Subcutaneous abdominal adipose tissue (tissue), 5 donors: ENCODE results near the gene FASTKD3.
"Not testable (repeated sequence)": the region's sequence is repeated elsewhere in the genome, so short reads cannot be mapped to it uniquely, and the experiment has no call there.

Experiments used
- H3K27ac ChIP-seq: one replicate; pipeline ENCODE4 v1.7.0; 2013; ENCODE audit warnings: low read depth, mild to moderate bottlenecking, inconsistent platforms, low read length, moderate library complexity
- H3K27me3 ChIP-seq, 5 donors: one replicate each; pipeline ENCODE4 v1.7.0; 2013; ENCODE audit warnings: low read length in 5 of 5, inconsistent platforms in 1 of 5; ENCODE audit not compliant: control insufficient read depth in 5 of 5, insufficient read depth in 4 of 5
- H3K36me3 ChIP-seq, 5 donors: one replicate each; pipeline ENCODE4 v1.7.0; 2013; ENCODE audit warnings: low read length in 5 of 5; ENCODE audit not compliant: control insufficient read depth in 5 of 5, insufficient read depth in 5 of 5
- H3K4me1 ChIP-seq, 5 donors: one replicate each; pipeline ENCODE4 v1.7.0; 2013; ENCODE audit warnings: low read length in 5 of 5, mild to moderate bottlenecking in 3 of 5, moderate library complexity in 1 of 5; ENCODE audit not compliant: control insufficient read depth in 5 of 5, insufficient read depth in 5 of 5
- H3K4me3 ChIP-seq, 5 donors: one replicate each; pipeline ENCODE4 v1.7.0; 2013; ENCODE audit warnings: low read length in 5 of 5, low read depth in 1 of 5
- H3K9ac ChIP-seq, 5 donors: one replicate each; pipeline ENCODE4 v1.7.0; 2013; ENCODE audit warnings: low read length in 5 of 5, mild to moderate bottlenecking in 4 of 5, moderate library complexity in 3 of 5
- H3K9me3 ChIP-seq, 5 donors: one replicate each; pipeline ENCODE4 v1.7.0; 2013; ENCODE audit warnings: low read length in 5 of 5; ENCODE audit not compliant: control insufficient read depth in 5 of 5
- donor health status: healthy.
- donor health status: healthy.
- donor health status: healthy.
- donor health status: healthy.
- donor health status: healthy.

Gene FASTKD3, protein sequence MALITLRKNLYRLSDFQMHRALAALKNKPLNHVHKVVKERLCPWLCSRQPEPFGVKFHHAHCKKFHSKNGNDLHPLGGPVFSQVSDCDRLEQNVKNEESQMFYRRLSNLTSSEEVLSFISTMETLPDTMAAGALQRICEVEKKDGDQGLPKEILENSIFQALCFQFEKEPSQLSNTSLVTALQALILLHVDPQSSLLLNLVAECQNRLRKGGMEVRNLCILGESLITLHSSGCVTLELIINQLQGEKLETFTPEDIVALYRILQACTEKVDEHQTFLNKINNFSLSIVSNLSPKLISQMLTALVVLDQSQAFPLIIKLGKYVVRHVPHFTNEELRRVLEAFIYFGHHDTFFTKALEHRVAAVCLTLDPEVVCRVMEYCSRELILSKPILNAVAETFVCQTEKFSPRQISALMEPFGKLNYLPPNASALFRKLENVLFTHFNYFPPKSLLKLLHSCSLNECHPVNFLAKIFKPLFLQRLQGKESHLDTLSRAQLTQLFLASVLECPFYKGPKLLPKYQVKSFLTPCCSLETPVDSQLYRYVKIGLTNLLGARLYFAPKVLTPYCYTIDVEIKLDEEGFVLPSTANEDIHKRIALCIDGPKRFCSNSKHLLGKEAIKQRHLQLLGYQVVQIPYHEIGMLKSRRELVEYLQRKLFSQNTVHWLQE

DNA sequence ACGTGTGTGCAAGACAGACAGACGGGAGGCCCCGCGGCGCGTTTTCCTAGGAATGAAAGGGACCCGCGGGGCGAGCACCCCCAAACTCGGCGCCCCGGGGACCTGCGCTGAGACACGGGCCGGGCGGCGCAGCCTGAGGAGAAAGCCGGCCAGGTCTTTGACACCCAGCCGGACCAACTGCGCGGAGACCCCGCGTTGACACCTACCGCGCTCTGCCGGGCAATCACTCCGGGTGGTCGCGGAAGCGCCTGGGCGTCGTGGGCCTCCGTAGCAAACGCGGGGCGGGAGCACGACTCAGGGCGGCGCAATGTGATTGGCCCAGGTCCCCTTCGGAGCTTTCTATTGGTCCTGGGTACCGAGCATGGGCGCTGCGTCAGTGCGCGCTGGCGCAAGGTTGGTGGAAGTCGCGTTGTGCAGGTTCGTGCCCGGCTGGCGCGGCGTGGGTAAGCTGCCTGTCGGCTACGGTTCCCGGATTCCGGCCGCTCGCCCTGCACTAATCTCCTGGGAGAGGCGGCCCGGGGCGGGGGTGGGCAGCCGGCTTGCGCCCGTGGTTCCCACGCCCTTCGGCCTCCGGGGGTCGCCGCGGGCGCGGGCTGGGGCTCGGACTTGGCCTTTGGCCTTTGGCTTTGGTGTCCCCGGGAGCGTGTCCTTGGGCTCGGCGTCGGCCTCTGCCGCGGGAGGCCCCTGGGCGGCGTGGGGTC is at the start of gene FASTKD3, which contains the start of gene MTRR:
TSS of gene FASTKD3 (minus strand) at position 259 of the 701 bp plus-strand sequence. CDS start 948 bp downstream, outside the sequence.
TSS of gene MTRR (plus strand) at position 376 of the 701 bp plus-strand sequence. CDS start 1,647 bp downstream, outside the sequence.
- peaks cover 1 to 17% (median 10%) of the 10 kb centered on the region in 5 donors for H3K36me3 ChIP-seq
- H3K27ac ChIP-seq: peak within 1 kb of the TSS; percentile 66
- H3K4me1 ChIP-seq: peaks cover 2 to 36% (median 29%) of the 10 kb centered on the region in 5 donors
- peak within 1 kb of the TSS; percentile 77 to 97 (median 92) for H3K9ac ChIP-seq
- peak within 1 kb of the TSS; percentile 79 to 96 (median 91) for H3K4me3 ChIP-seq
- H3K27me3 ChIP-seq: no peaks in the 10 kb centered on the region
- no peaks in the 10 kb centered on the region for H3K9me3 ChIP-seq

DNA sequence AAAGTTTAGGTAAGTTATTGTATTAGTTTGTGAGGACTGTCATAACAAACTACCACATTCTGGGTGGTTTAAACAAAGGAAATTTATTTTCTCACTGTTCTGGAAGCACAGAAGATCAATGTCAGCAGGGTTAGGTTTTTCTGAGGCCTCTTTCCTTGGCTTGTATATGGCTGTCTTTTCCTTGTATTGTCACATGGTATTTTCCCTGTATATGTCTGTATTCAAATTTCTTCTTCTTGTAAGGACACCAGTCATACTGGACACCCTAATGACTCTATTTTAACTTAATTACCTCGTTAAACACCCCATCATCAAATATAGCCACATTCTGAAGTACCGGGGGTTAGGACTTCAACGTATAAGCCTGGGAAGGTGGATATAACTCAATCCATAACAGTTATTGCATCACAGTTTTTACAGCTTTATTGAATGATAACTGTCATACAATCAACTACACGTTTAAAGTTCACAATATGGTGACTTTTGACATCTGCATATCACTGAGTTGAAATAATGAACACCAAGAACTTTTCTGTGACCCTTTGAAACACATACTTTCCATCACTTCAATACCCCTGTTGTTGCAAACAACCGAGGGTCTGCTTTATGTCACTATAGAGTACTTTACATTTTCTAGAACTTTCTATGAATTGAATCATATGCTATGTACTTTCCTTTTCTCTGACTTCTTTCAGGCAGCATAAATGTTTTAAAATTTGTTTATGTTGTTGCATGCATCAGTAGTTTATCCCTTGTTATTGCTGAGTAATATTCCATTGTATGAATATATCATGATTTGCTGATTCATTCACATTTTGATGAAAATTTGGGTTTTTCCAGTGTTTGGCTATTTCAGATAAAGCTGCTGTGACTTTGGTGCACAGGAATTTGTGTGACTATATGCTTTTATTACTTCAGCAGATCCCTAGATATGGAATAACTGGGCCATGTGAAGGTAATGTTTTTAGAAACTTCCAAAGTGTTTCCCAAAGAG is 48.6 kb upstream of the FASTKD3 start:
- H3K27ac ChIP-seq: no peak overlapping the region

DNA sequence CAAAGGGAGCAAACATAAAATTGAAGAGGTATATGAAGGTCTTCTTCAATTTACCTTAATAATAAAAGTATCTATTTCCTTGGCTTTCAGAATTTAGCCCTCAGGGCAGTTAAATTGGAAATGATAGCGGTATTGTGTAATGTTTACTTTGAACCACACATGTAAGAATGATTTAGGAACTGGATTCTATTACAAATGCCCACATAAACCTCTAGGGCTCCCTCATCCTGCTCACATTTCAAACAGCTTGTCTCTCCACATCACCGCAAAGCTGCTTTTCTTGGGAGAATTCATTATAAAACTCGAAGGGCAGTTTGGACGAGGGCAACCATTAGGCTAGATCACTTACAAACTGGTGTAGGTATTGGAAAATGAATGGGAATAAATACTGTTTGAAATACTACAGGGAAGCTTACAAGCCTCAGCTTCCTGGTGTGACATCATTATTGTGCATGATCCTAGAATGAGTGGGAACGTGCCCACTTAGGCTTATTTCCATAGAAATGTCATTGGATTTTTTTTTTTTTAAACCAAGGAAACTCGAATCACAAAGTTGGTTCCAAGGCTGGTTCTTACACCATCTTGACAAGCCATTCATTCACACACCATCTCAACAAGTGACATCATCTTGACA is 47.5 kb upstream of the FASTKD3 start:
- no peak overlapping the region for H3K4me3 ChIP-seq
- peaks cover 0 to 2% (median 0%) of the 10 kb centered on the region in 5 donors for H3K9me3 ChIP-seq
- no peak overlapping the region for H3K27ac ChIP-seq
- H3K36me3 ChIP-seq: no peaks in the 10 kb centered on the region
- no peaks in the 10 kb centered on the region for H3K27me3 ChIP-seq
- no peak overlapping the region for H3K9ac ChIP-seq
- H3K4me1 ChIP-seq: no peaks in the 10 kb centered on the region

More for the DNA sequence above, 48.6 kb upstream of the FASTKD3 start:
- H3K36me3 ChIP-seq: no peaks in the 10 kb centered on the region
- no peak overlapping the region for H3K4me3 ChIP-seq
- H3K9ac ChIP-seq: no peak overlapping the region
- H3K4me1 ChIP-seq: no peaks in the 10 kb centered on the region
- peaks cover 0 to 2% (median 0%) of the 10 kb centered on the region in 5 donors for H3K9me3 ChIP-seq
- no peaks in the 10 kb centered on the region for H3K27me3 ChIP-seq

DNA sequence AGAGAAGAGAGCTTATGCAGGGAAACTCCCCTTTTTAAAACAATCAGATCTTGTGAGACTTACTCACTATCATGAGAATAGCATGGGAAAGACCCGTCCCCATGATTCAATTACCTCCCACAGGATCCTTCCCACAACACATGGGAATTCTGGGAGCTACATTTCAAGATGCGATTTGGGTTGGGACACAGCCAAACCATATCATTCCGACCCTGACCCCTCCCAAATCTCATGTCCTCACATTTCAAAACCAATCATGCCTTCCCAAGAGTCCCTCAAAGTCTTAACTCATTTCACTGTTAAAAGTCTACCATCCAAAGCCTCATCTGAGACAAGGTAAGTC is 42.6 kb upstream of the FASTKD3 start:
- not testable (repeated sequence) for H3K4me3 ChIP-seq, H3K27ac ChIP-seq, H3K9ac ChIP-seq, H3K4me1 ChIP-seq, H3K27me3 ChIP-seq
- peaks cover 0 to 18% (median 6%) of the 10 kb centered on the region in 5 donors for H3K36me3 ChIP-seq
- peaks cover 2 to 18% (median 12%) of the 10 kb centered on the region in 5 donors for H3K9me3 ChIP-seq

DNA sequence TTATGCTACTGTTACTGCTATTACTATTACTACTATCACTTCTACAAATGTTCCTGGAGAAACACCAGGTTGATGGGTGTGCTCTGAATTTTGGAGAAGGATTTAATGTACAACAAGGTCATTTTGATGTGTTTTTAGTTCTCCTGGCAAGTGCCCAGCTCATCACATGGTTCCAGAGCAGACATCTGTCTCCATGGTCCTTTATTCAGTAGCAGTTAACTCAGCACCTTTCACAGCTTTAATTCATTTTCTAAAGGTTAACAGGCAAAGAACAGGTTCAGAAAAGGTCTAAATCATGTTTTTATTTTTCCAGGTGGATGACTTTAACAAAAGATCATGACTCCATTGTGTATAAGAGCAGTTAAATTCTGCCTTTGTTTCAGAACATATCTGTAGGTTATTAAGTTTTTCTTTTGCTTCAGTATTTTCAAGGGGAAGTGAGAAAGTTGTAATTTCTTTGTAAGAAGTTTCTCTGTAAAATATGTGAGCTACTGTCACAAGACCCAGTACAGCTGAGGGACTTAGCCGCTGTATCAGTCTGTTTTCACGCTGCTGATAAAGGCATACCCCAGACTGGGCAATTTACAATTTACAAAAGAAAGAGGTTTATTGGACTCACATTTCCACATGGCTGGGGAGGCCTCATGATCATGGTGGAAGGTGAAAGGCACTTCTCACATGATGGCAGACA is 42.1 kb upstream of the FASTKD3 start:
- H3K27me3 ChIP-seq: no peaks in the 10 kb centered on the region
- no peak overlapping the region for H3K4me3 ChIP-seq
- H3K36me3 ChIP-seq: peaks cover 0 to 18% (median 6%) of the 10 kb centered on the region in 5 donors
- H3K27ac ChIP-seq: no peak overlapping the region
- H3K9me3 ChIP-seq: peaks cover 2 to 18% (median 12%) of the 10 kb centered on the region in 5 donors
- H3K9ac ChIP-seq: no peak overlapping the region
- H3K4me1 ChIP-seq: no peaks in the 10 kb centered on the region

DNA sequence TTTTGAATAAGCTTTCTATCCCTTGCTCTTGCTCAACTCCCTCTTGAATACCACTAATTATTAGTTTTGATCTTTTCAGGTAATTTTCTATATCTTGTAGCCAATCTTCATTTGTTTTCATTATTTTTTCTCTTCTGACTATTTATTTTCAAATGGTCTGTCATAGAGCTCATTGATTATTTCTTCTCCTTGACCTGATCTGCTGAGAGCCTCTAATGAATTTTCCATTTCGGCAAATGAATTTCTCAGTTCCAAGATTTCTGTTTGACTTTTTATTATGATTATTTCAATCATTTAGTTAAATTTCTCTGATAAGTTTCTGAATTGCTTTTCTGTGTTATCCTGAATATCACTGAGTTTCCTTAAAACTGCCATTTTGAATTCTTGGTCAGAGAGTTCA is 39.5 kb upstream of the FASTKD3 start:
- Histone ChIP-seq H3K36me3 (peaks cover 1 to 23% (median 10%) of the 10 kb centered on the region in 5 donors), H3K9ac (no peak overlapping the region), H3K4me3 (no peak overlapping the region), H3K27ac (no peak overlapping the region), H3K27me3 (no peaks in the 10 kb centered on the region), H3K4me1 (no peaks in the 10 kb centered on the region), H3K9me3 (peaks cover 2 to 16% (median 12%) of the 10 kb centered on the region in 5 donors)

DNA sequence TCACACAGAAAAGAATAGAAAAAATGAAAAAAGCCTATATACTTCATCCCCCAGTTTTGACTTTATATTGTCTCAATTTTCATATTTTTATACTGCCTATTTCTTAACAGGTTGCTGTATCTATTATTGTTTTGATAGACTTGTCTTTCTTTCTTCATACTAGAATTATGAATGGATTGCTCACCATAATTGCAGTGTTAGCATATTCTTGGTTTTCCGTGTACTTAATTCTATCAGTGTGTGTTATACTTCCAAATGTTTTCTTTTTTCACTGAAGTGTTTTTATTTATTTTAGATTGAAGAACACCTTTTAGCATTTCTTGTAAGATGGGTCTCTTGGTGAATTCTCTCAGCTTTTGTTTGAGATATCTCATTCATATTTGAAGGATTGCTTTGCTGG is 38.8 kb upstream of the FASTKD3 start:
- no peaks in the 10 kb centered on the region for H3K4me1 ChIP-seq
- peaks cover 8 to 23% (median 16%) of the 10 kb centered on the region in 5 donors for H3K36me3 ChIP-seq
- H3K27ac ChIP-seq: no peak overlapping the region
- H3K27me3 ChIP-seq: no peaks in the 10 kb centered on the region
- no peak overlapping the region for H3K4me3 ChIP-seq
- H3K9ac ChIP-seq: no peak overlapping the region
- H3K9me3 ChIP-seq: peaks cover 2 to 16% (median 12%) of the 10 kb centered on the region in 5 donors

DNA sequence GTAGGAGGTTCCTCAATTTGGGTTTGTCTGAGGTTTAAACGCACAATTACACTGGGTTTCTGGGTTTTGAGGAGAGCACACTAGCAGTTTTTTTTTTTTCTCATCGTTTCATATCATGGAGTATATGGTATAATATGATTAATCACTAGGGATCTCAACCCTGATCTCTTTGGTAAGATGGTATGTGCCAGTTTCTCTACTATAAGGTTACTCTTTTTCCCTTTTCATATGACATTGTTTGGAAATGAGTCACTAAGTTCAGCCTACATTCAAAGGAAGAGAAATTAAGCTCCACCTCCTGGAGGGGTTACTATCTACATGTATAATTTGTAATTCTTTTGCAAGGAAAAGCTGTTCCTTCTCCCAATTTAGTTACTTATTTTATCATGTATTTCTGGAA is 35.3 kb upstream of the FASTKD3 start:
- Histone ChIP-seq H3K9me3 (peaks cover 2 to 13% (median 9%) of the 10 kb centered on the region in 5 donors), H3K27me3 (no peaks in the 10 kb centered on the region), H3K9ac (no peak overlapping the region), H3K27ac (no peak overlapping the region), H3K4me3 (no peak overlapping the region), H3K4me1 (no peaks in the 10 kb centered on the region), H3K36me3 (peaks cover 32 to 50% (median 42%) of the 10 kb centered on the region in 5 donors)
